H1 (cell line): ENCODE results near the gene TSC22D4. TPM values are rescaled to one million over a fixed set of nuclear protein-coding genes. Genes with fewer than 3 reads are reported as not detected.

Source experiments
- BCL11A ChIP-seq, 2 experiments: IDR thresholded peaks; one replicate each; pipeline ENCODE4 v1.6.1; 2011; ENCODE audit warnings: low read depth in 2 of 2, low read length in 2 of 2, mild to moderate bottlenecking in 2 of 2
- BRCA1 ChIP-seq: IDR thresholded peaks from 2 replicates; pipeline ENCODE4 v1.6.1; 2012; ENCODE audit warnings: low read depth, low read length, improper control_type of control experiment
- CBX5 ChIP-seq: fragments of 300-800, 300-1000 bp; sonication (generic); IDR thresholded peaks from 2 replicates; pipeline ENCODE4 v1.7.1; 2016; ENCODE audit warnings: antibody characterized with exemption, low read length, low read depth
- CBX8 ChIP-seq: fragments of 300-800, 300-1000 bp; sonication (generic); IDR thresholded peaks from 2 replicates; pipeline ENCODE4 v1.7.1; 2016; ENCODE audit warnings: low read depth, low read length, borderline replicate concordance
- CHD1 ChIP-seq: IDR thresholded peaks from 2 replicates; pipeline ENCODE4 v1.6.1; 2012; ENCODE audit warnings: low read depth, low read length, improper control_type of control experiment
- CREB1 ChIP-seq: IDR thresholded peaks from 2 replicates; pipeline ENCODE4 v1.6.1; 2012; ENCODE audit warnings: inconsistent platforms
- EP300 ChIP-seq, 2 experiments: IDR thresholded peaks; 1 replicate in 1 of 2; 2 replicates in 1 of 2; pipeline ENCODE4 v1.6.1; 2011 to 2012; ENCODE audit warnings: low read depth in 2 of 2, low read length in 2 of 2, mild to moderate bottlenecking in 2 of 2, borderline replicate concordance in 1 of 2, inconsistent platforms in 1 of 2, moderate library complexity in 1 of 2
- FOSL1 ChIP-seq: IDR thresholded peaks from 2 replicates; pipeline ENCODE4 v1.6.1; 2011; ENCODE audit warnings: mild to moderate bottlenecking, low read depth, low read length, moderate library complexity; ENCODE audit not compliant: insufficient read depth
- GABPA ChIP-seq: IDR thresholded peaks from 2 replicates; pipeline ENCODE4 v1.6.1; 2011; ENCODE audit warnings: mild to moderate bottlenecking, low read length, moderate library complexity, borderline replicate concordance; ENCODE audit not compliant: insufficient read depth
- JUND ChIP-seq: IDR thresholded peaks from 2 replicates; pipeline ENCODE4 v1.6.1; 2011; ENCODE audit warnings: mild to moderate bottlenecking, improper control_type of control experiment, low read length
- KDM4A ChIP-seq: IDR thresholded peaks from one replicate; pipeline ENCODE4 v1.7.1; 2012; ENCODE audit warnings: low read depth, mild to moderate bottlenecking, moderate library complexity, low read length, inconsistent platforms; ENCODE audit not compliant: severe bottlenecking
- MAFK ChIP-seq: IDR thresholded peaks from 2 replicates; pipeline ENCODE4 v1.6.1; 2012; ENCODE audit warnings: low read depth, mild to moderate bottlenecking, improper control_type of control experiment, low read length
- NANOG ChIP-seq: IDR thresholded peaks from 2 replicates; pipeline ENCODE4 v1.6.1; 2011; ENCODE audit warnings: low read length, low read depth, mild to moderate bottlenecking, inconsistent platforms; ENCODE audit not compliant: insufficient read depth, poor library complexity, severe bottlenecking
- PHF8 ChIP-seq: fragments of 200-600 bp; sonication (generic); conservative IDR thresholded peaks from 2 replicates; pipeline ENCODE4 v1.7.1; 2012; ENCODE audit warnings: low read depth, mild to moderate bottlenecking, inconsistent platforms, low read length, moderate library complexity
- POLR2A ChIP-seq, 2 experiments: IDR thresholded peaks; 1 replicate in 1 of 2; 2 replicates in 1 of 2; pipeline ENCODE4 v1.6.1; 2011; ENCODE audit warnings: low read depth in 2 of 2, low read length in 2 of 2, mild to moderate bottlenecking in 2 of 2; ENCODE audit errors: control extremely low read depth in 1 of 2
- SAP30 ChIP-seq: fragments of 300-600 bp; sonication (generic); IDR thresholded peaks from 2 replicates; pipeline ENCODE4 v1.7.1; 2012; ENCODE audit warnings: low read length, moderate library complexity, mild to moderate bottlenecking, inconsistent platforms; ENCODE audit not compliant: insufficient read depth, insufficient replicate concordance
- SIX5 ChIP-seq: IDR thresholded peaks from 2 replicates; pipeline ENCODE4 v1.6.1; 2011; ENCODE audit warnings: mild to moderate bottlenecking, low read depth, low read length
- SUZ12 ChIP-seq: fragments of 200-600 bp; sonication (generic); IDR thresholded peaks from 2 replicates; pipeline ENCODE4 v1.6.1; 2012; ENCODE audit warnings: mild to moderate bottlenecking, inconsistent platforms, low read length, moderate library complexity, mixed read lengths
- ZNF274 ChIP-seq: IDR thresholded peaks from 2 replicates; pipeline ENCODE4 v1.7.0; 2012; ENCODE audit warnings: low read length, borderline replicate concordance; ENCODE audit errors: extremely low read depth
- polyA plus RNA-seq, 7 experiments: library from polyadenylated mRNA; depleted of rRNA in 3 of 7; stranded (reverse) in 5 of 7; unstranded in 2 of 7; fragments of >200 nt in 5 of 7; fragments of 200-250 nt in 2 of 7; gene quantifications; 1 replicate in 5 of 7; 2 replicates in 1 of 7; 4 replicates in 1 of 7; pipeline versions ENCODE4 v1.2.1 to v1.2.3, GENCODE V29; 2011 to 2013; ENCODE audit warnings: missing spikeins in 2 of 7, mixed read lengths in 2 of 7
- total RNA-seq: library from RNA; stranded (reverse); fragmentation: NEBNext Ultra II Directional; extraction: Animal tissue kit (Norgen Biotek cat#: 25700); gene quantifications from 2 replicates; pipeline ENCODE4 v1.2.1, GENCODE V29; 2021
- TF ChIP-seq, protein P1 (sequence below), 3 experiments: IDR thresholded peaks; 1 replicate in 2 of 3; 2 replicates in 1 of 3; pipeline versions ENCODE4 v1.5.1 to v1.6.1; 2011; ENCODE audit warnings: low read length in 3 of 3, mild to moderate bottlenecking in 3 of 3, inconsistent platforms in 2 of 3, low read depth in 1 of 3, moderate library complexity in 1 of 3; ENCODE audit not compliant: insufficient read depth in 1 of 3; ENCODE audit errors: control extremely low read depth in 1 of 3

TSC22D4 gene
- total and polyA plus RNA-seq, 2 of the 8 experiments (the other 6 are each of a cell fraction or from before 2014, with no cell fraction given), result 13.2 to 20.3 TPM

DNA sequence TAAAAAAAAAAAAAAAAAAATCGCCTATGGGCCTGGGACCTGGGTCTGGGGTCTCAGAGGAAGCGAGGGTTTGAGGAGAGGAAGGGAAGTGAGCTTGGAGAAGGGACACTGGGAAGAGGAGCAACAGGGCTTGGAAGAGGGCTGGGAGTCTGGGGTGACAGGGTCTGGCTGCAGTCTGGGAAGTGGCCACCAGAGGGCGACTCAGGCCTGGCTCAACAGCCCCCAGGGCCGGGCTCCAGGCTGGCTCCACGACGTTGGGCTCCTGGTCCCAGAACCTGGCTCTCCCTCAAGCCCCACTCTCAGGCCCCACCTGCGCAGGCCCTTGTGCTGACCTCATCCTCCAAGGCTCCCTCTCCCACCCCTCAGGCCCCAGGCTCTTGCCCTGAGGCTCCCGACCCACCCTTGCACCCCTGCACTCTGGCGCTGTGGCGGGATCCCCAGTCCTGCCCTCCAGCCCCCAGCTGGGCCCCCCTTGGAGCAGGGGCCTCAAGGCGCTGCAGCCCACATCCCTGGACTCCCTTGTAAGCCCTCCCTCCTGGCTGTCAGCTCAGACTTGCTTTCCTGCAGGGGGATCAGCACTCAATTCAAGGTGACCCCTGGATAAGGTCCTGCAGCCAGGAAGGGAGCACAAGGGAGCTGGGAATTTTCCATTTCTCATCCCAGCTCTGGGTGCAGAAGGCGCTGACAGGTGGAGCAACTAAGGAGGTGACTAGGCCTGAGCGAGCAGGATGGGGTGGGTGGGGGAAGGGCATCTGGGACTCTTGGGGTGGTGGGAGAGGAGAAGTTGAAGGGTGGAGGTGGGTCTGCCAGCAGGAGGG, 9.6 kb downstream of the TSC22D4 start (continued):
- TF ChIP-seq CBX8 (no peak), PHF8 (no peak), GABPA (peak; percentile 76), BRCA1 (no peak), SUZ12 (no peak), FOSL1 (no peak), CREB1 (no peak), CBX5 (no peak), EP300 (IDR thresholded peaks at IDR 0.05; ENCODE audit: borderline replicate concordance in 1 of 2, low read depth in 2 of 2, low read length in 2 of 2) (no peak), KDM4A (no peak), JUND (peak; percentile 12; the same call in 1 of the 2 replicates), CHD1 (no peak), SAP30 (no peak), BCL11A (IDR thresholded peaks at IDR 0.05; ENCODE audit: low read depth in 2 of 2, low read length in 2 of 2) (no peak), POLR2A (IDR thresholded peaks at IDR 0.05; ENCODE audit: control extremely low read depth in 1 of 2, low read depth in 2 of 2, low read length in 2 of 2) (no peak), SIX5 (no peak), ZNF274 (no peak), MAFK (no peak), NANOG (no peak)
- TF ChIP-seq, protein P1, sequence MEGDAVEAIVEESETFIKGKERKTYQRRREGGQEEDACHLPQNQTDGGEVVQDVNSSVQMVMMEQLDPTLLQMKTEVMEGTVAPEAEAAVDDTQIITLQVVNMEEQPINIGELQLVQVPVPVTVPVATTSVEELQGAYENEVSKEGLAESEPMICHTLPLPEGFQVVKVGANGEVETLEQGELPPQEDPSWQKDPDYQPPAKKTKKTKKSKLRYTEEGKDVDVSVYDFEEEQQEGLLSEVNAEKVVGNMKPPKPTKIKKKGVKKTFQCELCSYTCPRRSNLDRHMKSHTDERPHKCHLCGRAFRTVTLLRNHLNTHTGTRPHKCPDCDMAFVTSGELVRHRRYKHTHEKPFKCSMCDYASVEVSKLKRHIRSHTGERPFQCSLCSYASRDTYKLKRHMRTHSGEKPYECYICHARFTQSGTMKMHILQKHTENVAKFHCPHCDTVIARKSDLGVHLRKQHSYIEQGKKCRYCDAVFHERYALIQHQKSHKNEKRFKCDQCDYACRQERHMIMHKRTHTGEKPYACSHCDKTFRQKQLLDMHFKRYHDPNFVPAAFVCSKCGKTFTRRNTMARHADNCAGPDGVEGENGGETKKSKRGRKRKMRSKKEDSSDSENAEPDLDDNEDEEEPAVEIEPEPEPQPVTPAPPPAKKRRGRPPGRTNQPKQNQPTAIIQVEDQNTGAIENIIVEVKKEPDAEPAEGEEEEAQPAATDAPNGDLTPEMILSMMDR (IDR thresholded peaks at IDR 0.05; ENCODE audit: control extremely low read depth in 1 of 3, insufficient read depth in 1 of 3, low read depth in 1 of 3, low read length in 3 of 3), result peak; percentile 91 to 98 (median 97)
